Measurements from ENCODE around the gene MICAL3. TPM values are rescaled to one million over a fixed set of nuclear protein-coding genes. Genes with fewer than 3 reads are reported as not detected.

Gene MICAL3
- polyA plus RNA-seq, 1 of the 3 experiments (the other 2 are of a cell fraction), result 83.1 TPM

DNA sequence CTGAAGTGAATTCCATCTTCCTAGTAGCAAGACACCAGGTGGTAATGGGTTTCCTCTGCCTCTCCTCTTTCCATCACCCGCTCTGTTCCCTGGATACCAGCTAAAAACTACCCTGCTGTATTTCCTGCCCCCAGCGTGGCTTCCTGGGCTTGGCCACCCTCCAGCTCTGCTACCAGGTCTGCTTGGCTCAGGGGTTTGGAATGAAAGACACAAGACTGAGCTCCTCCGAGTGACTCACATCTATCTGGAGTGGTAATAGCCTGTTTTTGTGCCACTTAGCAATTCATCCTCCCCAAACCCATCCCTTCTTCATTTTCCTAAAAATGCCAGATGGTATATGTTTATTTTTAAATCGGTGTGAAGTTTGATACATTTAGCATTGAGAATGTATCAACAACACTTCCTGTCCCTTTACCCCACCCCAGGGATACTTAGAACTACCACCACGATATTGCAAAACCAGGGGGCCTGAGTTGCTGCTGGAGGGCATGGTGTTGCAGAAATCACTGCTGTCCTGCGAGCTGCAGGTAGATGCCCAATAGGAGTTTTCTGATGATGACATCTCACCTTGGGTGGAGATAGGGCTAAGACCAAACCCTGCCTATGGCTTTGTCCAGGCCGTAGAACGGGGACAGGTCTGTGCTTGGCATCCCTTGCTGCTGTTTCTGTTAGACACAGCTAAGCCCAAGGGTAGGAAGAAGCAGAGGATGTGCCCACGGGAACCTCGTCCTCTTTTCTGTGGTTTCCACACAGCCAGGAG lies 7.5 kb upstream of the MICAL3 start:
- H3F3A ChIP-seq (replicated peaks; ENCODE audit: insufficient read depth), result peaks cover 19% of the 10 kb centered on the region
- POLR2A ChIA-PET, result no interaction called here
- H3K4me2 ChIP-seq, result peak overlapping the region; percentile 70
- CTCF ChIA-PET, result interaction anchor here (1.2 kb wide), 1 partner anchor 45 kb away, joined by 4 read pairs; no protein-coding TSS in a partner anchor
- no peaks in the 10 kb centered on the region for H4K20me1 ChIP-seq (ENCODE audit: insufficient read depth)
- peak overlapping the region; percentile 82 to 93; a peak in 3 of 4 replicates for H3K27ac ChIP-seq (ENCODE audit: low read depth in 2 of 2, low read length in 1 of 2)
- no peak overlapping the region for H2AFZ ChIP-seq (ENCODE audit: low read depth)
- H3K9ac ChIP-seq, result peak overlapping the region; percentile 58
- H3K27me3 ChIP-seq (ENCODE audit: insufficient read depth), result no peaks in the 10 kb centered on the region
- no peaks in the 10 kb centered on the region for H3K9me2 ChIP-seq
- 15% methylated on average over 7 of the region's 10 CpGs for WGBS (ENCODE audit: low lambda C conversion rate)
- H3K4me1 ChIP-seq (ENCODE audit: control insufficient read depth in 1 of 2, insufficient read depth in 2 of 2, low read depth in 1 of 2, low read length in 1 of 2), result peaks cover 11 to 16% of the 10 kb centered on the region in 2 experiments; a peak in 3 of 4 replicates
- no peaks in the 10 kb centered on the region for H3K9me3 ChIP-seq
- no peaks in the 10 kb centered on the region for H3K36me3 ChIP-seq (replicated peaks in 1 of 2; ENCODE audit: control insufficient read depth in 1 of 2, insufficient read depth in 2 of 2, low read length in 1 of 2)
- DNase-seq, result no peak
- H3K4me3 ChIP-seq (ENCODE audit: low read depth in 2 of 2, low read length in 1 of 2), result 0 out of 4 replicates have a peak overlapping the region, but pooled peaks of 1 of the 2 experiments have one; percentile 26
- no peaks in the 10 kb centered on the region for H3K79me2 ChIP-seq (ENCODE audit: insufficient read depth)
- TF ChIP-seq FOXM1 (IDR thresholded peaks at IDR 0.05; ENCODE audit: low read depth) (peak; percentile 90), TEAD4 (IDR thresholded peaks at IDR 0.05; ENCODE audit: borderline replicate concordance, insufficient read depth) (peak; percentile 93), TCF12 (IDR thresholded peaks at IDR 0.05) (peak; percentile 99), MXI1 (IDR thresholded peaks at IDR 0.05; ENCODE audit: low read depth, low read length) (no peak), GATA2 (CRISPR knock-in tag; IDR thresholded peaks at IDR 0.05) (no peak), FOSL2 (IDR thresholded peaks at IDR 0.05; ENCODE audit: borderline replicate concordance, low read depth) (peak; percentile 98), POLR2AphosphoS5 (IDR thresholded peaks at IDR 0.05; ENCODE audit: low read depth, low read length) (peak; percentile 81; the same call in 1 of the 2 replicates), SMC3 (IDR thresholded peaks at IDR 0.05; ENCODE audit: low read depth, low read length) (no peak), RFX5 (IDR thresholded peaks at IDR 0.05; ENCODE audit: low read length) (no peak), TAF1 (IDR thresholded peaks at IDR 0.05; ENCODE audit: borderline replicate concordance, low read depth, low read length) (0 out of 2 replicates have a peak, but pooled peaks have one; percentile 17), FOXJ3 (CRISPR knock-in tag; IDR thresholded peaks at IDR 0.05) (no peak), SIN3A (IDR thresholded peaks at IDR 0.05; ENCODE audit: borderline replicate concordance, low read depth, low read length) (no peak), EZH2phosphoT487 (IDR thresholded peaks at IDR 0.05; ENCODE audit: borderline replicate concordance, low read depth) (no peak), ELF1 (IDR thresholded peaks at IDR 0.05) (peak; percentile 42), RAD21 (IDR thresholded peaks at IDR 0.05; ENCODE audit: low read length) (no peak), CHD2 (IDR thresholded peaks at IDR 0.05; ENCODE audit: low read length, partially characterized antibody) (no peak), YY1 (IDR thresholded peaks at IDR 0.05; ENCODE audit: low read depth) (peak; percentile 24; the same call in 1 of the 2 replicates), GABPA (IDR thresholded peaks at IDR 0.05; ENCODE audit: low read depth) (0 out of 2 replicates have a peak, but pooled peaks have one; percentile 27), RCOR1 (IDR thresholded peaks at IDR 0.05; ENCODE audit: low read length) (no peak), MEF2A (IDR thresholded peaks at IDR 0.05; ENCODE audit: borderline replicate concordance, low read depth) (peak; percentile 88), JUND (IDR thresholded peaks at IDR 0.05) (peak; percentile 99), EP300 (IDR thresholded peaks at IDR 0.05; ENCODE audit: borderline replicate concordance in 1 of 2, low read depth in 1 of 2, low read length in 1 of 2) (peak in 1 of 2 experiments; percentile 99; a peak in 2 of 4 replicates), RXRA (IDR thresholded peaks at IDR 0.05; ENCODE audit: borderline replicate concordance, low read depth) (peak; percentile 82)
- TF ChIP-seq, protein P1, sequence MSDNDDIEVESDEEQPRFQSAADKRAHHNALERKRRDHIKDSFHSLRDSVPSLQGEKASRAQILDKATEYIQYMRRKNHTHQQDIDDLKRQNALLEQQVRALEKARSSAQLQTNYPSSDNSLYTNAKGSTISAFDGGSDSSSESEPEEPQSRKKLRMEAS (IDR thresholded peaks at IDR 0.05; ENCODE audit: low read depth), result peak; percentile 69; the same call in 1 of the 2 replicates
- TF ChIP-seq, protein P2, sequence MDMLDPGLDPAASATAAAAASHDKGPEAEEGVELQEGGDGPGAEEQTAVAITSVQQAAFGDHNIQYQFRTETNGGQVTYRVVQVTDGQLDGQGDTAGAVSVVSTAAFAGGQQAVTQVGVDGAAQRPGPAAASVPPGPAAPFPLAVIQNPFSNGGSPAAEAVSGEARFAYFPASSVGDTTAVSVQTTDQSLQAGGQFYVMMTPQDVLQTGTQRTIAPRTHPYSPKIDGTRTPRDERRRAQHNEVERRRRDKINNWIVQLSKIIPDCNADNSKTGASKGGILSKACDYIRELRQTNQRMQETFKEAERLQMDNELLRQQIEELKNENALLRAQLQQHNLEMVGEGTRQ (IDR thresholded peaks at IDR 0.05; ENCODE audit: borderline replicate concordance, low read depth, low read length), result no peak
- TF ChIP-seq, protein P3, sequence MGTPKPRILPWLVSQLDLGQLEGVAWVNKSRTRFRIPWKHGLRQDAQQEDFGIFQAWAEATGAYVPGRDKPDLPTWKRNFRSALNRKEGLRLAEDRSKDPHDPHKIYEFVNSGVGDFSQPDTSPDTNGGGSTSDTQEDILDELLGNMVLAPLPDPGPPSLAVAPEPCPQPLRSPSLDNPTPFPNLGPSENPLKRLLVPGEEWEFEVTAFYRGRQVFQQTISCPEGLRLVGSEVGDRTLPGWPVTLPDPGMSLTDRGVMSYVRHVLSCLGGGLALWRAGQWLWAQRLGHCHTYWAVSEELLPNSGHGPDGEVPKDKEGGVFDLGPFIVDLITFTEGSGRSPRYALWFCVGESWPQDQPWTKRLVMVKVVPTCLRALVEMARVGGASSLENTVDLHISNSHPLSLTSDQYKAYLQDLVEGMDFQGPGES (IDR thresholded peaks at IDR 0.05; ENCODE audit: low read depth, low read length), result no peak
- TF ChIP-seq, protein P4, sequence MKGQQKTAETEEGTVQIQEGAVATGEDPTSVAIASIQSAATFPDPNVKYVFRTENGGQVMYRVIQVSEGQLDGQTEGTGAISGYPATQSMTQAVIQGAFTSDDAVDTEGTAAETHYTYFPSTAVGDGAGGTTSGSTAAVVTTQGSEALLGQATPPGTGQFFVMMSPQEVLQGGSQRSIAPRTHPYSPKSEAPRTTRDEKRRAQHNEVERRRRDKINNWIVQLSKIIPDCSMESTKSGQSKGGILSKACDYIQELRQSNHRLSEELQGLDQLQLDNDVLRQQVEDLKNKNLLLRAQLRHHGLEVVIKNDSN (IDR thresholded peaks at IDR 0.05; ENCODE audit: borderline replicate concordance, low read depth), result no peak; the same call in 1 of the 2 replicates
- TF ChIP-seq, protein P5, sequence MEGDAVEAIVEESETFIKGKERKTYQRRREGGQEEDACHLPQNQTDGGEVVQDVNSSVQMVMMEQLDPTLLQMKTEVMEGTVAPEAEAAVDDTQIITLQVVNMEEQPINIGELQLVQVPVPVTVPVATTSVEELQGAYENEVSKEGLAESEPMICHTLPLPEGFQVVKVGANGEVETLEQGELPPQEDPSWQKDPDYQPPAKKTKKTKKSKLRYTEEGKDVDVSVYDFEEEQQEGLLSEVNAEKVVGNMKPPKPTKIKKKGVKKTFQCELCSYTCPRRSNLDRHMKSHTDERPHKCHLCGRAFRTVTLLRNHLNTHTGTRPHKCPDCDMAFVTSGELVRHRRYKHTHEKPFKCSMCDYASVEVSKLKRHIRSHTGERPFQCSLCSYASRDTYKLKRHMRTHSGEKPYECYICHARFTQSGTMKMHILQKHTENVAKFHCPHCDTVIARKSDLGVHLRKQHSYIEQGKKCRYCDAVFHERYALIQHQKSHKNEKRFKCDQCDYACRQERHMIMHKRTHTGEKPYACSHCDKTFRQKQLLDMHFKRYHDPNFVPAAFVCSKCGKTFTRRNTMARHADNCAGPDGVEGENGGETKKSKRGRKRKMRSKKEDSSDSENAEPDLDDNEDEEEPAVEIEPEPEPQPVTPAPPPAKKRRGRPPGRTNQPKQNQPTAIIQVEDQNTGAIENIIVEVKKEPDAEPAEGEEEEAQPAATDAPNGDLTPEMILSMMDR (IDR thresholded peaks at IDR 0.05), result no peak
